ENCODE results near the gene DRD2.

DNA sequence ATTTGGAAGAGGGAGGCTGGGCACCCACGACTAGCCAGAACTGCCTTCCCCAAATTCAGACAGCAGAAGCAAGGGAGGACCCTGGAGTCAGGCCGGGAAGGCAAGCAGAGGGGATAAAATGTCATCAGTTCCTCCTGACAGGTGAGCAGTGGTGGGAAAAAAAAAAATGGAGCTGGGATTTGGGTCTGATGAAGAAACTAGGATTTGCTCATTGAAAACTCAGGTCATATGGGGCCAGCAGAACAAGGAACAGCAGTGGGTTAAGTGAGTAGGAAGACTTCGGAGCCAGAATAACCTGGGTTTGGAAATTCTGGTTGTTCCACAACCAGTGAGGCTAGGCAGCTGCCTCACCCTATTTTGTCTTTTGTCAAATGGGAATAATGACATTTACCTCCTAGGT is 28.9 kb upstream of the DRD2 start:
- TF ChIP-seq, protein P1, sequence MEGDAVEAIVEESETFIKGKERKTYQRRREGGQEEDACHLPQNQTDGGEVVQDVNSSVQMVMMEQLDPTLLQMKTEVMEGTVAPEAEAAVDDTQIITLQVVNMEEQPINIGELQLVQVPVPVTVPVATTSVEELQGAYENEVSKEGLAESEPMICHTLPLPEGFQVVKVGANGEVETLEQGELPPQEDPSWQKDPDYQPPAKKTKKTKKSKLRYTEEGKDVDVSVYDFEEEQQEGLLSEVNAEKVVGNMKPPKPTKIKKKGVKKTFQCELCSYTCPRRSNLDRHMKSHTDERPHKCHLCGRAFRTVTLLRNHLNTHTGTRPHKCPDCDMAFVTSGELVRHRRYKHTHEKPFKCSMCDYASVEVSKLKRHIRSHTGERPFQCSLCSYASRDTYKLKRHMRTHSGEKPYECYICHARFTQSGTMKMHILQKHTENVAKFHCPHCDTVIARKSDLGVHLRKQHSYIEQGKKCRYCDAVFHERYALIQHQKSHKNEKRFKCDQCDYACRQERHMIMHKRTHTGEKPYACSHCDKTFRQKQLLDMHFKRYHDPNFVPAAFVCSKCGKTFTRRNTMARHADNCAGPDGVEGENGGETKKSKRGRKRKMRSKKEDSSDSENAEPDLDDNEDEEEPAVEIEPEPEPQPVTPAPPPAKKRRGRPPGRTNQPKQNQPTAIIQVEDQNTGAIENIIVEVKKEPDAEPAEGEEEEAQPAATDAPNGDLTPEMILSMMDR (IDR thresholded peaks at IDR 0.05; ENCODE audit: insufficient read depth, low read length, poor library complexity, severe bottlenecking), result no peak
- TF ChIP-seq EZH2phosphoT487 (conservative IDR thresholded peaks at IDR 0.05; ENCODE audit: low read length), result no peak
